H1 (cell line): ENCODE data around the gene ROBO2. TPM values are rescaled to one million over a fixed set of nuclear protein-coding genes. Genes with fewer than 3 reads are reported as not detected.

ENCODE experiments used
- CTCF ChIA-PET: fragments of 300-600 bp; sonication (Branson Sonifier 250); formaldehyde crosslinking; loops from one replicate; lab custom pipeline; 2021; ENCODE audit not compliant: partially characterized antibody; lab: Charles Lee
- POLR2A ChIA-PET: fragments of 300-600 bp; sonication (Branson Sonifier 250); formaldehyde crosslinking; loops from one replicate; lab custom pipeline; 2021; ENCODE audit warnings: inconsistent platforms; ENCODE audit not compliant: partially characterized antibody; lab: Charles Lee
- DNase-seq, 2 experiments: peaks; one replicate each; pipeline versions ENCODE4 v3.0.0 to v3.0.0-alpha.2; 2010 to 2022; ENCODE audit warnings: low spot score in 2 of 2, low read depth in 1 of 2, mixed read lengths in 1 of 2
- FAIRE-seq: peaks from 2 replicates; lab custom pipeline; 2011; peaks lifted over from hg19 to GRCh38; lab: Jason Lieb, UNC
- H2AFZ ChIP-seq: 2 replicates; pipeline ENCODE4 v1.8.1; 2012; ENCODE audit warnings: low read length, inconsistent platforms
- H2AK5ac ChIP-seq: 2 replicates; pipeline ENCODE4 v1.6.1; 2013; ENCODE audit warnings: low read depth, low read length
- H2BK120ac ChIP-seq: replicated peaks from 2 replicates; pipeline ENCODE3; 2013; ENCODE audit warnings: low read depth, low read length, inconsistent platforms
- H2BK12ac ChIP-seq: 2 replicates; pipeline ENCODE4 v1.6.1; 2013; ENCODE audit warnings: low read depth, low read length
- H2BK15ac ChIP-seq: 2 replicates; pipeline ENCODE4 v1.6.1; 2013; ENCODE audit warnings: low read length
- H2BK20ac ChIP-seq: 2 replicates; pipeline ENCODE4 v1.6.1; 2013; ENCODE audit warnings: low read length
- H2BK5ac ChIP-seq: 2 replicates; pipeline ENCODE4 v1.6.1; 2013; ENCODE audit warnings: low read depth, low read length
- H3K14ac ChIP-seq: 2 replicates; pipeline ENCODE4 v1.6.1; 2013; ENCODE audit warnings: inconsistent platforms; ENCODE audit not compliant: insufficient read length
- H3K18ac ChIP-seq: 2 replicates; pipeline ENCODE4 v1.6.1; 2013; ENCODE audit warnings: low read length; ENCODE audit errors: extremely low read depth
- H3K23ac ChIP-seq: 2 replicates; pipeline ENCODE4 v1.6.1; 2013; ENCODE audit warnings: inconsistent platforms; ENCODE audit not compliant: insufficient read length
- H3K23me2 ChIP-seq: 2 replicates; pipeline ENCODE4 v1.6.1; 2013; ENCODE audit warnings: low read depth, low read length
- H3K27ac ChIP-seq: 2 replicates; pipeline ENCODE4 v1.6.1; 2011; ENCODE audit warnings: low read depth, low read length, inconsistent platforms
- H3K27me3 ChIP-seq, 4 experiments: replicated peaks in 1 of 4; 1 replicate in 1 of 4; 2 replicates in 3 of 4; pipeline versions ENCODE4 v1.6.1 to v1.8.1; 2011 to 2013; ENCODE audit warnings: low read length in 3 of 4, mild to moderate bottlenecking in 3 of 4, inconsistent platforms in 2 of 4, mixed read lengths in 2 of 4, moderate library complexity in 1 of 4; ENCODE audit not compliant: control insufficient read depth in 3 of 4, insufficient read depth in 3 of 4; ENCODE audit errors: extremely low read depth in 1 of 4
- H3K36me3 ChIP-seq, 4 experiments: 2 replicates each; pipeline versions ENCODE4 v1.6.1 to v1.8.1; 2011 to 2013; ENCODE audit warnings: mild to moderate bottlenecking in 4 of 4, low read length in 3 of 4, moderate library complexity in 2 of 4, control low read depth in 1 of 4, inconsistent platforms in 1 of 4; ENCODE audit not compliant: insufficient read depth in 4 of 4, control insufficient read depth in 2 of 4
- H3K4ac ChIP-seq: replicated peaks from 2 replicates; pipeline ENCODE3; 2013; ENCODE audit warnings: low read length, low read depth, mixed read lengths, inconsistent platforms; ENCODE audit not compliant: insufficient read length
- H3K4me1 ChIP-seq, 4 experiments: replicated peaks in 1 of 4; 1 replicate in 1 of 4; 2 replicates in 3 of 4; pipeline versions ENCODE4 v1.6.1 to v1.8.1; 2011 to 2013; ENCODE audit warnings: low read length in 3 of 4, inconsistent platforms in 2 of 4, mixed read lengths in 1 of 4; ENCODE audit not compliant: insufficient read depth in 4 of 4, control insufficient read depth in 3 of 4
- H3K4me2 ChIP-seq, 2 experiments: 2 replicates each; pipeline versions ENCODE4 v1.6.1 to v1.8.1; 2011 to 2013; ENCODE audit warnings: low read depth in 2 of 2, low read length in 2 of 2, control low read depth in 1 of 2, inconsistent platforms in 1 of 2, mild to moderate bottlenecking in 1 of 2; ENCODE audit not compliant: insufficient read depth in 1 of 2
- H3K4me3 ChIP-seq, 4 experiments: fragments of 200-600, 300-600 bp in 1 of 4; sonication (generic), shearing (Covaris generic), sonication (Bioruptor Twin) in 1 of 4; 2 replicates each; pipeline versions ENCODE4 v1.5.1 to v1.8.1; 2011 to 2016; ENCODE audit warnings: low read length in 4 of 4, low read depth in 3 of 4, control low read depth in 2 of 4, inconsistent platforms in 2 of 4, mild to moderate bottlenecking in 2 of 4, mixed read lengths in 1 of 4, moderate library complexity in 1 of 4; ENCODE audit not compliant: insufficient read depth in 2 of 4; ENCODE audit errors: extremely low read depth in 1 of 4
- H3K56ac ChIP-seq: replicated peaks from 2 replicates; pipeline ENCODE3; 2013; ENCODE audit warnings: low read depth, mild to moderate bottlenecking, mixed read lengths, low read length, inconsistent platforms; ENCODE audit not compliant: insufficient read length
- H3K79me1 ChIP-seq: 2 replicates; pipeline ENCODE4 v1.6.1; 2013; ENCODE audit warnings: low read depth, low read length, control low read depth
- H3K79me2 ChIP-seq, 2 experiments: 2 replicates each; pipeline versions ENCODE4 v1.6.1 to v1.8.1; 2012 to 2013; ENCODE audit warnings: low read length in 2 of 2, mild to moderate bottlenecking in 2 of 2, inconsistent platforms in 1 of 2; ENCODE audit not compliant: insufficient read depth in 2 of 2, control insufficient read depth in 1 of 2
- H3K9ac ChIP-seq, 4 experiments: replicated peaks in 1 of 4; 1 replicate in 1 of 4; 2 replicates in 3 of 4; pipeline versions ENCODE4 v1.6.1 to v1.8.1; 2011 to 2013; ENCODE audit warnings: low read depth in 3 of 4, low read length in 3 of 4, control low read depth in 2 of 4, mild to moderate bottlenecking in 2 of 4, moderate library complexity in 2 of 4, inconsistent platforms in 1 of 4; ENCODE audit errors: extremely low read depth in 1 of 4
- H3K9me3 ChIP-seq, 2 experiments: 2 replicates each; pipeline versions ENCODE4 v1.6.1 to v1.8.1; 2012 to 2013; ENCODE audit warnings: mild to moderate bottlenecking in 2 of 2, moderate library complexity in 2 of 2, control low read depth in 1 of 2, inconsistent platforms in 1 of 2, low read depth in 1 of 2, low read length in 1 of 2, mixed read lengths in 1 of 2; ENCODE audit not compliant: insufficient read depth in 2 of 2
- H4K20me1 ChIP-seq, 2 experiments: replicated peaks in 1 of 2; 2 replicates each; pipeline versions ENCODE3 to v1.8.1; 2011 to 2013; ENCODE audit warnings: inconsistent platforms in 2 of 2, low read length in 2 of 2, mild to moderate bottlenecking in 1 of 2; ENCODE audit not compliant: insufficient read depth in 2 of 2, control insufficient read depth in 1 of 2
- H4K5ac ChIP-seq: 2 replicates; pipeline ENCODE4 v1.6.1; 2013; ENCODE audit warnings: low read length, low read depth, mixed read lengths, inconsistent platforms; ENCODE audit not compliant: insufficient read length
- H4K8ac ChIP-seq: 2 replicates; pipeline ENCODE4 v1.8.0; 2013; ENCODE audit warnings: mild to moderate bottlenecking, moderate library complexity, low read length, inconsistent platforms; ENCODE audit not compliant: insufficient read depth; ENCODE audit errors: extremely low read depth
- H4K91ac ChIP-seq: replicated peaks from 2 replicates; pipeline ENCODE3; 2013; ENCODE audit warnings: low read length, mixed read lengths, inconsistent platforms; ENCODE audit not compliant: insufficient read length
- EP300 ChIP-seq, 2 experiments: IDR thresholded peaks; 1 replicate in 1 of 2; 2 replicates in 1 of 2; pipeline ENCODE4 v1.6.1; 2011 to 2012; ENCODE audit warnings: low read depth in 2 of 2, low read length in 2 of 2, mild to moderate bottlenecking in 2 of 2, borderline replicate concordance in 1 of 2, inconsistent platforms in 1 of 2, moderate library complexity in 1 of 2
- POLR2AphosphoS5 ChIP-seq: IDR thresholded peaks from 2 replicates; pipeline ENCODE4 v1.6.1; 2011; ENCODE audit warnings: low read depth, low read length
- WGBS, 2 experiments: shearing (Covaris generic) in 1 of 2; methylation state at CpG; one replicate each; pipeline versions ENCODE4 v1.1.6 to v1.1.7; 2013 to 2015; ENCODE audit warnings: low lambda C conversion rate in 2 of 2, mixed read lengths in 2 of 2, inconsistent platforms in 1 of 2, low coverage in 1 of 2, missing lambda C conversion rate in 1 of 2; ENCODE audit not compliant: insufficient replicate concordance in 2 of 2, insufficient coverage in 1 of 2, insufficient read length in 1 of 2; ENCODE audit errors: extremely low coverage in 1 of 2, missing lambda C conversion rate in 1 of 2; 5-methylcytosine and 5-hydroxymethylcytosine counted together
- polyA plus RNA-seq, 7 experiments: library from polyadenylated mRNA; depleted of rRNA in 3 of 7; stranded (reverse) in 5 of 7; unstranded in 2 of 7; fragments of >200 nt in 5 of 7; fragments of 200-250 nt in 2 of 7; gene quantifications; 1 replicate in 5 of 7; 2 replicates in 1 of 7; 4 replicates in 1 of 7; pipeline versions ENCODE4 v1.2.1 to v1.2.3, GENCODE V29; 2011 to 2013; ENCODE audit warnings: missing spikeins in 2 of 7, mixed read lengths in 2 of 7
- total RNA-seq: library from RNA; stranded (reverse); fragmentation: NEBNext Ultra II Directional; extraction: Animal tissue kit (Norgen Biotek cat#: 25700); gene quantifications from 2 replicates; pipeline ENCODE4 v1.2.1, GENCODE V29; 2021

The ROBO2 gene
- total and polyA plus RNA-seq, 2 of the 8 experiments (the other 6 are each of a cell fraction or from before 2014, with no cell fraction given), result 1.5 to 2.9 TPM

DNA sequence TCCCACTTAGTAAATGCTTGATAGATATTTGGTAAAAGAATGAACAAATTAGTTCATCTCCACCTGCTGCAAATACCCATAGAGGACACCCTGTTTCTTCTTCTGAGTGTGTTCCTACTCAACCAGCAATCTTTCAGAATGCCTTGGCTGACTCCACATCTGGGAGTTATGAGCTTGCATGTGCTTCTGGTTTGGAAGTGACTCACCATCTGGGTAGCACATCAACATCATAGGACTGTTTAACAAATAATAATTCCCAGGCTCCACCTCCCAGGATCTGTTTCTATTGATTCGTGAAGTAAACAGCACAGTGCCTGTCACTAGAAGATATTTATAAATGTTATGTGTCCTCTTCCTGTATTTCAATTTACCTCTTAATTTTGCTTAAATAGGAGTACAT is 580.1 kb downstream of the ROBO2 start:
- Histone ChIP-seq H2AK5ac (no peak overlapping the region), H3K79me2 (no peaks in the 10 kb centered on the region), H4K5ac (no peak overlapping the region), H4K20me1 (no peaks in the 10 kb centered on the region), H3K4me3 (no peak overlapping the region), H3K4ac (no peak overlapping the region), H2BK120ac (no peak overlapping the region), H3K4me2 (no peak overlapping the region), H2AFZ (no peak overlapping the region), H3K27ac (no peak overlapping the region), H2BK12ac (no peak overlapping the region), H3K23me2 (no peaks in the 10 kb centered on the region; the same call in 1 of the 2 replicates), H3K56ac (no peak overlapping the region), H3K9me3 (no peaks in the 10 kb centered on the region), H3K14ac (no peak overlapping the region), H3K4me1 (no peaks in the 10 kb centered on the region), H2BK5ac (no peak overlapping the region), H3K27me3 (no peaks in the 10 kb centered on the region), H4K8ac (no peak overlapping the region), H2BK15ac (no peak overlapping the region), H3K9ac (no peak overlapping the region), H3K36me3 (no peaks in the 10 kb centered on the region), H3K23ac (no peak overlapping the region), H3K79me1 (no peaks in the 10 kb centered on the region), H3K18ac (no peak overlapping the region), H4K91ac (no peak overlapping the region), H2BK20ac (no peak overlapping the region)
- ChIA-PET POLR2A (no interaction called here), CTCF (no interaction called here)
- WGBS, 2 experiments, result 88% methylated on average over 1 of the region's 1 CpG; no CpG with 5 or more reads in 1 of the 2 experiments
- FAIRE-seq (no peak), DNase-seq (no peak)
- TF ChIP-seq EP300 (IDR thresholded peaks at IDR 0.05; ENCODE audit: borderline replicate concordance in 1 of 2, low read depth in 2 of 2, low read length in 2 of 2), result no peak
- no peak for TF ChIP-seq POLR2AphosphoS5
